ENCODE measurements around the gene PDE4B.
"Not testable (repeated sequence)": the region's sequence is repeated elsewhere in the genome, so short reads cannot be mapped to it uniquely, and the experiment has no call there.

PDE4B gene

GRCh38 chr1:65994223-65994622 is 201.5 kb downstream of the PDE4B start:
- no peak for DNase-seq (ENCODE audit: low spot score)

- no peak for DNase-seq (ENCODE audit: low spot score)
These were observed 202.6 kb downstream of the PDE4B start for GRCh38 chr1:65995336-65995735.

GRCh38 chr1:65995928-65996327 is 203.2 kb downstream of the PDE4B start:
- DNase-seq (ENCODE audit: low spot score) = no peak

GRCh38 chr1:65997693-65998092 is 205.0 kb downstream of the PDE4B start:
- DNase-seq (ENCODE audit: low spot score) = no peak

- DNase-seq (ENCODE audit: low spot score) = no peak
These were observed 206.3 kb downstream of the PDE4B start for GRCh38 chr1:65998763-65999583.

- no peak for DNase-seq (ENCODE audit: low spot score)
These were observed 207.4 kb downstream of the PDE4B start for GRCh38 chr1:66000033-66000637.

- no peak for DNase-seq (ENCODE audit: low spot score)
These were observed 211.0 kb downstream of the PDE4B start for GRCh38 chr1:66003690-66004089.

- not testable (repeated sequence) for DNase-seq (ENCODE audit: low spot score)
These were observed 213.8 kb downstream of the PDE4B start for GRCh38 chr1:66006534-66006933.

- no peak for DNase-seq (ENCODE audit: low spot score)
These were observed 219.6 kb downstream of the PDE4B start for GRCh38 chr1:66012106-66012784.

- no peak for DNase-seq (ENCODE audit: low spot score)
These were observed 220.7 kb downstream of the PDE4B start for GRCh38 chr1:66013371-66013770.

GRCh38 chr1:66022904-66023620 is 230.4 kb downstream of the PDE4B start:
- peak; percentile 75 for DNase-seq (ENCODE audit: low spot score)

GRCh38 chr1:66025188-66025587 is 232.5 kb downstream of the PDE4B start:
- no peak for DNase-seq (ENCODE audit: low spot score)

- no peak for DNase-seq (ENCODE audit: low spot score)
These were observed 235.3 kb downstream of the PDE4B start for GRCh38 chr1:66028035-66028434.

- DNase-seq (ENCODE audit: low spot score) = no peak
These were observed 241.1 kb downstream of the PDE4B start for GRCh38 chr1:66033781-66034180.

- DNase-seq (ENCODE audit: low spot score) = no peak
These were observed 243.0 kb downstream of the PDE4B start for GRCh38 chr1:66035616-66036245.

- DNase-seq (ENCODE audit: low spot score) = no peak
These were observed 249.0 kb downstream of the PDE4B start for GRCh38 chr1:66041654-66042053.

GRCh38 chr1:66043186-66043585 is 250.5 kb downstream of the PDE4B start:
- DNase-seq (ENCODE audit: low spot score) = no peak

GRCh38 chr1:66044912-66045311 is 252.2 kb downstream of the PDE4B start:
- no peak for DNase-seq (ENCODE audit: low spot score)

- no peak for DNase-seq (ENCODE audit: low spot score)
These were observed 253.7 kb downstream of the PDE4B start for GRCh38 chr1:66046415-66046814.

GRCh38 chr1:66048011-66048410 is 255.3 kb downstream of the PDE4B start:
- DNase-seq (ENCODE audit: low spot score) = no peak

GRCh38 chr1:66050123-66050522 is 257.4 kb downstream of the PDE4B start:
- DNase-seq (ENCODE audit: low spot score) = no peak

- DNase-seq (ENCODE audit: low spot score) = no peak
These were observed 257.9 kb downstream of the PDE4B start for GRCh38 chr1:66050633-66051032.
